H1 (cell line): ENCODE measurements around the gene TRIM31. TPM values are rescaled to one million over a fixed set of nuclear protein-coding genes. Genes with fewer than 3 reads are reported as not detected.

Experiments
- CTCF ChIA-PET: fragments of 300-600 bp; sonication (Branson Sonifier 250); formaldehyde crosslinking; loops from one replicate; lab custom pipeline; 2021; ENCODE audit not compliant: partially characterized antibody; lab: Charles Lee
- POLR2A ChIA-PET: fragments of 300-600 bp; sonication (Branson Sonifier 250); formaldehyde crosslinking; loops from one replicate; lab custom pipeline; 2021; ENCODE audit warnings: inconsistent platforms; ENCODE audit not compliant: partially characterized antibody; lab: Charles Lee
- DNase-seq, 2 experiments: peaks; one replicate each; pipeline versions ENCODE4 v3.0.0 to v3.0.0-alpha.2; 2010 to 2022; ENCODE audit warnings: low spot score in 2 of 2, low read depth in 1 of 2, mixed read lengths in 1 of 2
- FAIRE-seq: peaks from 2 replicates; lab custom pipeline; 2011; peaks lifted over from hg19 to GRCh38; lab: Jason Lieb, UNC
- H2AFZ ChIP-seq: 2 replicates; pipeline ENCODE4 v1.8.1; 2012; ENCODE audit warnings: low read length, inconsistent platforms
- H2AK5ac ChIP-seq: 2 replicates; pipeline ENCODE4 v1.6.1; 2013; ENCODE audit warnings: low read depth, low read length
- H2BK120ac ChIP-seq: replicated peaks from 2 replicates; pipeline ENCODE3; 2013; ENCODE audit warnings: low read depth, low read length, inconsistent platforms
- H2BK12ac ChIP-seq: 2 replicates; pipeline ENCODE4 v1.6.1; 2013; ENCODE audit warnings: low read depth, low read length
- H2BK15ac ChIP-seq: 2 replicates; pipeline ENCODE4 v1.6.1; 2013; ENCODE audit warnings: low read length
- H2BK20ac ChIP-seq: 2 replicates; pipeline ENCODE4 v1.6.1; 2013; ENCODE audit warnings: low read length
- H2BK5ac ChIP-seq: 2 replicates; pipeline ENCODE4 v1.6.1; 2013; ENCODE audit warnings: low read depth, low read length
- H3K14ac ChIP-seq: 2 replicates; pipeline ENCODE4 v1.6.1; 2013; ENCODE audit warnings: inconsistent platforms; ENCODE audit not compliant: insufficient read length
- H3K18ac ChIP-seq: 2 replicates; pipeline ENCODE4 v1.6.1; 2013; ENCODE audit warnings: low read length; ENCODE audit errors: extremely low read depth
- H3K23ac ChIP-seq: 2 replicates; pipeline ENCODE4 v1.6.1; 2013; ENCODE audit warnings: inconsistent platforms; ENCODE audit not compliant: insufficient read length
- H3K23me2 ChIP-seq: 2 replicates; pipeline ENCODE4 v1.6.1; 2013; ENCODE audit warnings: low read depth, low read length
- H3K27ac ChIP-seq: 2 replicates; pipeline ENCODE4 v1.6.1; 2011; ENCODE audit warnings: low read depth, low read length, inconsistent platforms
- H3K27me3 ChIP-seq, 4 experiments: replicated peaks in 1 of 4; 1 replicate in 1 of 4; 2 replicates in 3 of 4; pipeline versions ENCODE4 v1.6.1 to v1.8.1; 2011 to 2013; ENCODE audit warnings: low read length in 3 of 4, mild to moderate bottlenecking in 3 of 4, inconsistent platforms in 2 of 4, mixed read lengths in 2 of 4, moderate library complexity in 1 of 4; ENCODE audit not compliant: control insufficient read depth in 3 of 4, insufficient read depth in 3 of 4; ENCODE audit errors: extremely low read depth in 1 of 4
- H3K36me3 ChIP-seq, 4 experiments: 2 replicates each; pipeline versions ENCODE4 v1.6.1 to v1.8.1; 2011 to 2013; ENCODE audit warnings: mild to moderate bottlenecking in 4 of 4, low read length in 3 of 4, moderate library complexity in 2 of 4, control low read depth in 1 of 4, inconsistent platforms in 1 of 4; ENCODE audit not compliant: insufficient read depth in 4 of 4, control insufficient read depth in 2 of 4
- H3K4ac ChIP-seq: replicated peaks from 2 replicates; pipeline ENCODE3; 2013; ENCODE audit warnings: low read length, low read depth, mixed read lengths, inconsistent platforms; ENCODE audit not compliant: insufficient read length
- H3K4me1 ChIP-seq, 4 experiments: replicated peaks in 1 of 4; 1 replicate in 1 of 4; 2 replicates in 3 of 4; pipeline versions ENCODE4 v1.6.1 to v1.8.1; 2011 to 2013; ENCODE audit warnings: low read length in 3 of 4, inconsistent platforms in 2 of 4, mixed read lengths in 1 of 4; ENCODE audit not compliant: insufficient read depth in 4 of 4, control insufficient read depth in 3 of 4
- H3K4me2 ChIP-seq, 2 experiments: 2 replicates each; pipeline versions ENCODE4 v1.6.1 to v1.8.1; 2011 to 2013; ENCODE audit warnings: low read depth in 2 of 2, low read length in 2 of 2, control low read depth in 1 of 2, inconsistent platforms in 1 of 2, mild to moderate bottlenecking in 1 of 2; ENCODE audit not compliant: insufficient read depth in 1 of 2
- H3K4me3 ChIP-seq, 4 experiments: fragments of 200-600, 300-600 bp in 1 of 4; sonication (generic), shearing (Covaris generic), sonication (Bioruptor Twin) in 1 of 4; 2 replicates each; pipeline versions ENCODE4 v1.5.1 to v1.8.1; 2011 to 2016; ENCODE audit warnings: low read length in 4 of 4, low read depth in 3 of 4, control low read depth in 2 of 4, inconsistent platforms in 2 of 4, mild to moderate bottlenecking in 2 of 4, mixed read lengths in 1 of 4, moderate library complexity in 1 of 4; ENCODE audit not compliant: insufficient read depth in 2 of 4; ENCODE audit errors: extremely low read depth in 1 of 4
- H3K56ac ChIP-seq: replicated peaks from 2 replicates; pipeline ENCODE3; 2013; ENCODE audit warnings: low read depth, mild to moderate bottlenecking, mixed read lengths, low read length, inconsistent platforms; ENCODE audit not compliant: insufficient read length
- H3K79me1 ChIP-seq: 2 replicates; pipeline ENCODE4 v1.6.1; 2013; ENCODE audit warnings: low read depth, low read length, control low read depth
- H3K79me2 ChIP-seq, 2 experiments: 2 replicates each; pipeline versions ENCODE4 v1.6.1 to v1.8.1; 2012 to 2013; ENCODE audit warnings: low read length in 2 of 2, mild to moderate bottlenecking in 2 of 2, inconsistent platforms in 1 of 2; ENCODE audit not compliant: insufficient read depth in 2 of 2, control insufficient read depth in 1 of 2
- H3K9ac ChIP-seq, 4 experiments: replicated peaks in 1 of 4; 1 replicate in 1 of 4; 2 replicates in 3 of 4; pipeline versions ENCODE4 v1.6.1 to v1.8.1; 2011 to 2013; ENCODE audit warnings: low read depth in 3 of 4, low read length in 3 of 4, control low read depth in 2 of 4, mild to moderate bottlenecking in 2 of 4, moderate library complexity in 2 of 4, inconsistent platforms in 1 of 4; ENCODE audit errors: extremely low read depth in 1 of 4
- H3K9me3 ChIP-seq, 2 experiments: 2 replicates each; pipeline versions ENCODE4 v1.6.1 to v1.8.1; 2012 to 2013; ENCODE audit warnings: mild to moderate bottlenecking in 2 of 2, moderate library complexity in 2 of 2, control low read depth in 1 of 2, inconsistent platforms in 1 of 2, low read depth in 1 of 2, low read length in 1 of 2, mixed read lengths in 1 of 2; ENCODE audit not compliant: insufficient read depth in 2 of 2
- H4K20me1 ChIP-seq, 2 experiments: replicated peaks in 1 of 2; 2 replicates each; pipeline versions ENCODE3 to v1.8.1; 2011 to 2013; ENCODE audit warnings: inconsistent platforms in 2 of 2, low read length in 2 of 2, mild to moderate bottlenecking in 1 of 2; ENCODE audit not compliant: insufficient read depth in 2 of 2, control insufficient read depth in 1 of 2
- H4K5ac ChIP-seq: 2 replicates; pipeline ENCODE4 v1.6.1; 2013; ENCODE audit warnings: low read length, low read depth, mixed read lengths, inconsistent platforms; ENCODE audit not compliant: insufficient read length
- H4K8ac ChIP-seq: 2 replicates; pipeline ENCODE4 v1.8.0; 2013; ENCODE audit warnings: mild to moderate bottlenecking, moderate library complexity, low read length, inconsistent platforms; ENCODE audit not compliant: insufficient read depth; ENCODE audit errors: extremely low read depth
- H4K91ac ChIP-seq: replicated peaks from 2 replicates; pipeline ENCODE3; 2013; ENCODE audit warnings: low read length, mixed read lengths, inconsistent platforms; ENCODE audit not compliant: insufficient read length
- ASH2L ChIP-seq: fragments of 200-600, 300-600 bp; sonication (generic); IDR thresholded peaks from one replicate; pipeline ENCODE4 v1.7.1; 2017; ENCODE audit warnings: low read length
- CBX8 ChIP-seq: fragments of 300-800, 300-1000 bp; sonication (generic); IDR thresholded peaks from 2 replicates; pipeline ENCODE4 v1.7.1; 2016; ENCODE audit warnings: low read depth, low read length, borderline replicate concordance
- EZH2 ChIP-seq: fragments of 200-600 bp; sonication (generic); IDR thresholded peaks from 2 replicates; pipeline ENCODE4 v1.7.1; 2012; ENCODE audit warnings: low read depth, mild to moderate bottlenecking, moderate library complexity, low read length, inconsistent platforms; ENCODE audit not compliant: severe bottlenecking
- KDM4A ChIP-seq: IDR thresholded peaks from one replicate; pipeline ENCODE4 v1.7.1; 2012; ENCODE audit warnings: low read depth, mild to moderate bottlenecking, moderate library complexity, low read length, inconsistent platforms; ENCODE audit not compliant: severe bottlenecking
- SP1 ChIP-seq: IDR thresholded peaks from 2 replicates; pipeline ENCODE4 v1.6.1; 2011; ENCODE audit warnings: low read depth, low read length
- SUZ12 ChIP-seq: fragments of 200-600 bp; sonication (generic); IDR thresholded peaks from 2 replicates; pipeline ENCODE4 v1.6.1; 2012; ENCODE audit warnings: mild to moderate bottlenecking, inconsistent platforms, low read length, moderate library complexity, mixed read lengths
- TCF12 ChIP-seq: IDR thresholded peaks from 2 replicates; pipeline ENCODE4 v1.6.1; 2011; ENCODE audit warnings: low read depth, mild to moderate bottlenecking, low read length
- WGBS, 2 experiments: shearing (Covaris generic) in 1 of 2; methylation state at CpG; one replicate each; pipeline versions ENCODE4 v1.1.6 to v1.1.7; 2013 to 2015; ENCODE audit warnings: low lambda C conversion rate in 2 of 2, mixed read lengths in 2 of 2, inconsistent platforms in 1 of 2, low coverage in 1 of 2, missing lambda C conversion rate in 1 of 2; ENCODE audit not compliant: insufficient replicate concordance in 2 of 2, insufficient coverage in 1 of 2, insufficient read length in 1 of 2; ENCODE audit errors: extremely low coverage in 1 of 2, missing lambda C conversion rate in 1 of 2; 5-methylcytosine and 5-hydroxymethylcytosine counted together
- polyA plus RNA-seq, 7 experiments: library from polyadenylated mRNA; depleted of rRNA in 3 of 7; stranded (reverse) in 5 of 7; unstranded in 2 of 7; fragments of >200 nt in 5 of 7; fragments of 200-250 nt in 2 of 7; gene quantifications; 1 replicate in 5 of 7; 2 replicates in 1 of 7; 4 replicates in 1 of 7; pipeline versions ENCODE4 v1.2.1 to v1.2.3, GENCODE V29; 2011 to 2013; ENCODE audit warnings: missing spikeins in 2 of 7, mixed read lengths in 2 of 7
- total RNA-seq: library from RNA; stranded (reverse); fragmentation: NEBNext Ultra II Directional; extraction: Animal tissue kit (Norgen Biotek cat#: 25700); gene quantifications from 2 replicates; pipeline ENCODE4 v1.2.1, GENCODE V29; 2021
- TF ChIP-seq, protein P1 (sequence below): IDR thresholded peaks from 2 replicates; pipeline ENCODE4 v1.6.1; 2012; ENCODE audit warnings: inconsistent platforms
- TF ChIP-seq, protein P2 (sequence below): IDR thresholded peaks from 2 replicates; pipeline ENCODE4 v1.6.1; 2012; ENCODE audit warnings: inconsistent platforms

The TRIM31 gene
- total and polyA plus RNA-seq, 2 of the 8 experiments (the other 6 are each of a cell fraction or from before 2014, with no cell fraction given) = not detected

DNA sequence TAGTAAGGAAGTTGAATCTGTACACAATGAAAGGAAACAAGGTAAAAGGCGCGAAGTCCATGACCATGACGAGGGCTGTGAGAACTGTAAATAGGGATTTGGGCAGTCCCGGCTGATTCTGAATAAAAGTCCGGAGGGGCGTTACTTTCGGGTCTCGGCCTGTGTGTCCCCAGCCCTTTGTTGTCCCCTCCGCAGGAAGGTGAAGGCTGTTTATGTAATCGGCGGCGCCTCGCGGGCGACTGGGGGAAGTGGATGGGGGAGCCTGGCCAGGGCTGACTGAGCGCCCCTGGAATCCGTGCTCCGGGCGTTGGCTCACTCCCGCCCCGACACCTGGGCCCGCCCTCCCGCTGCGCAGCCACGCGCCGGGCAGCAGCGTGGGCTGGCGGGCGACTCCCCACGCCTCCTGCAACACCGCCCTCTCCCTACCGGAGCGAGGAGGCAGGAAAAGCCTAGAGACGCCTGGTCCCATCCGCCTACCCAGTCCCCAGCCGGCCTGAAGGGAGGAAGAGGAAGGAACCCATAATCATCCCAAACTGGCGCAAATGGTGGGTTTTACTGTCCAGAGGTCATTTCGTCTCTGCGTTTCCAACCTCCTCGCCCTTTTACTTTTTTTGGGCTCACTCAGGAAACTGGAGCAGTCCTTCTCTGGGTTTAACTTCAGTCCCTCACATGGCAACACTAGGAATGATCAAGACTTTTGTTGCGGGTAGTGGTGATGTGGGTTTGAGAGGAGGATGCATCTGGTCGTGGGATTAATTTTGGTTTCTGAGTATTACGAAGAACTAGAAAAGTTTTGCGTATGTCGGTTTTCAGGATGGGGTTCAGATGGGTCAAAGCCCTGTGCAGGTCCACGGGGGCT is 12.1 kb downstream of the TRIM31 start:
- no peak overlapping the region for H2BK5ac ChIP-seq
- H3K14ac ChIP-seq = no peak overlapping the region
- no peak overlapping the region for H3K4ac ChIP-seq
- no peaks in the 10 kb centered on the region for H3K79me2 ChIP-seq
- H3K18ac ChIP-seq = peak overlapping the region; percentile 15; the same call in 1 of the 2 replicates
- FAIRE-seq = no peak
- H4K20me1 ChIP-seq = no peaks in the 10 kb centered on the region
- TF ChIP-seq SUZ12 (peak; percentile 72; the same call in 1 of the 2 replicates), CBX8 (no peak), SP1 (no peak), KDM4A (peak; percentile 73), EZH2 (peak; percentile 54), TCF12 (0 out of 2 replicates have a peak, but pooled peaks have one; percentile 17), ASH2L (peak; percentile 16)
- TF ChIP-seq, protein P1, sequence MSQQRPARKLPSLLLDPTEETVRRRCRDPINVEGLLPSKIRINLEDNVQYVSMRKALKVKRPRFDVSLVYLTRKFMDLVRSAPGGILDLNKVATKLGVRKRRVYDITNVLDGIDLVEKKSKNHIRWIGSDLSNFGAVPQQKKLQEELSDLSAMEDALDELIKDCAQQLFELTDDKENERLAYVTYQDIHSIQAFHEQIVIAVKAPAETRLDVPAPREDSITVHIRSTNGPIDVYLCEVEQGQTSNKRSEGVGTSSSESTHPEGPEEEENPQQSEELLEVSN = peak; percentile 72
- TF ChIP-seq, protein P2, sequence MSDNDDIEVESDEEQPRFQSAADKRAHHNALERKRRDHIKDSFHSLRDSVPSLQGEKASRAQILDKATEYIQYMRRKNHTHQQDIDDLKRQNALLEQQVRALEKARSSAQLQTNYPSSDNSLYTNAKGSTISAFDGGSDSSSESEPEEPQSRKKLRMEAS = peak; percentile 78
- H2BK120ac ChIP-seq = no peak overlapping the region
- H2BK12ac ChIP-seq = no peak overlapping the region; the same call in 1 of the 2 replicates
- no peak overlapping the region for H3K56ac ChIP-seq
- H3K27me3 ChIP-seq = peaks cover 32 to 71% (median 64%) of the 10 kb centered on the region in 4 experiments
- CTCF ChIA-PET = interaction anchor here (1.0 to 2.9 kb wide), 8 partner anchors 12 to 87 kb away, joined by 3 to 22 read pairs (median 9); partner anchors contain the start of gene RNF39
- H2BK15ac ChIP-seq = 0 out of 2 replicates have a peak overlapping the region, but pooled peaks have one; percentile 32
- no peaks in the 10 kb centered on the region for H3K79me1 ChIP-seq
- POLR2A ChIA-PET = interaction anchor here (0.6 to 1.6 kb wide), 5 partner anchors 8 to 1061 kb away, joined by 3 to 9 read pairs (median 6); partner anchors contain the start of genes POLR1H and PPP1R11
- no peak overlapping the region for H3K23ac ChIP-seq
- no peak overlapping the region for H2BK20ac ChIP-seq
- no peaks in the 10 kb centered on the region for H3K36me3 ChIP-seq
- H3K4me1 ChIP-seq = peaks cover 3 to 15% (median 9%) of the 10 kb centered on the region in 4 experiments; a peak in 6 of 7 replicates
- DNase-seq = peak in 1 of 2 experiments; percentile 73
- H3K4me3 ChIP-seq = peak overlapping the region; percentile 36 to 65 (median 44)
- WGBS, 2 experiments = 5% methylated on average over 43 of the region's 47 CpGs; no CpG with 5 or more reads in 1 of the 2 experiments
- H4K8ac ChIP-seq = no peak overlapping the region; the same call in 1 of the 2 replicates
- no peak overlapping the region for H4K5ac ChIP-seq
- no peak overlapping the region for H2AK5ac ChIP-seq
- peak overlapping the region; percentile 69 to 79 for H3K4me2 ChIP-seq
- peaks cover 10% of the 10 kb centered on the region for H3K23me2 ChIP-seq
- no peak overlapping the region for H4K91ac ChIP-seq
- H2AFZ ChIP-seq = peak overlapping the region; percentile 55; the same call in 1 of the 2 replicates
- no peaks in the 10 kb centered on the region for H3K9me3 ChIP-seq
- no peak overlapping the region for H3K27ac ChIP-seq
- H3K9ac ChIP-seq = no peak overlapping the region; a peak in 1 of 7 replicates
